ENCODE results near the gene OLIG2. TPM values are rescaled to one million over a fixed set of nuclear protein-coding genes. Genes with fewer than 3 reads are reported as not detected.

The OLIG2 gene
- total RNA-seq, 3 donors from 2014 or later (not counting 1 experiment from before 2014, with no cell fraction given) = not detected

- Histone ChIP-seq H3K36me3 (ENCODE audit: control insufficient read depth, insufficient read depth, low read length) (no peaks in the 10 kb centered on the region), H3K27ac (ENCODE audit: low read length) (no peak overlapping the region), H3K4me3 (ENCODE audit: low read length) (no peak overlapping the region), H3K9me3 (ENCODE audit: control insufficient read depth, insufficient read depth, low read length) (no peaks in the 10 kb centered on the region), H3K4me1 (ENCODE audit: control insufficient read depth, insufficient read depth, low read length) (peaks cover 74% of the 10 kb centered on the region), H3K27me3 (ENCODE audit: control insufficient read depth, insufficient read depth, low read length) (peaks cover 87% of the 10 kb centered on the region)
- TF ChIP-seq CTCF (IDR thresholded peaks at IDR 0.05) = no peak
- intact Hi-C loops (cut with micrococcal nuclease) = loop anchor here (10.0 kb wide), 1 partner anchor 102 kb away; no protein-coding TSS in a partner anchor
- no peak for ATAC-seq
- Mint-ChIP-seq H3K27ac (peak overlapping the region in 1 of 2 donors; percentile 84), H3K4me1 (peaks cover 53 to 70% of the 10 kb centered on the region in 2 donors), H3K27me3 (ENCODE audit: low read depth in 2 of 2) (peaks cover 63 to 77% of the 10 kb centered on the region in 2 donors), H3K9me3 (no peaks in the 10 kb centered on the region), H3K4me3 (peak overlapping the region; percentile 68), H3K36me3 (peaks cover 6% of the 10 kb centered on the region)
- no peak for DNase-seq
- WGBS (ENCODE audit: insufficient coverage) = 4% methylated on average over 52 of the region's 52 CpGs
Measured at GRCh38 chr21:33022828-33023573, 2.7 kb upstream of the OLIG2 start.

GRCh38 chr21:33023574-33024200, 2.0 kb upstream of the OLIG2 start:
- H3K27ac ChIP-seq (ENCODE audit: low read length) = no peak overlapping the region
- ATAC-seq (no peak), DNase-seq (no peak)
- TF ChIP-seq CTCF (IDR thresholded peaks at IDR 0.05) = no peak
- peak overlapping the region; percentile 11 to 72 for H3K27ac Mint-ChIP-seq
- peaks cover 57 to 71% of the 10 kb centered on the region in 2 donors for H3K4me1 Mint-ChIP-seq
- H3K9me3 Mint-ChIP-seq = no peaks in the 10 kb centered on the region
- H3K27me3 ChIP-seq (ENCODE audit: control insufficient read depth, insufficient read depth, low read length) = peaks cover 89% of the 10 kb centered on the region
- H3K4me1 ChIP-seq (ENCODE audit: control insufficient read depth, insufficient read depth, low read length) = peaks cover 80% of the 10 kb centered on the region
- WGBS (ENCODE audit: insufficient coverage) = 5% methylated on average over 49 of the region's 49 CpGs
- H3K4me3 ChIP-seq (ENCODE audit: low read length) = no peak overlapping the region
- no peaks in the 10 kb centered on the region for H3K9me3 ChIP-seq (ENCODE audit: control insufficient read depth, insufficient read depth, low read length)
- intact Hi-C loops (cut with micrococcal nuclease) = loop anchor here (10.0 kb wide), 1 partner anchor 101 kb away; no protein-coding TSS in a partner anchor
- no peaks in the 10 kb centered on the region for H3K36me3 ChIP-seq (ENCODE audit: control insufficient read depth, insufficient read depth, low read length)
- peaks cover 63 to 74% of the 10 kb centered on the region in 2 donors for H3K27me3 Mint-ChIP-seq (ENCODE audit: low read depth in 2 of 2)
- peak overlapping the region; percentile 79 for H3K4me3 Mint-ChIP-seq
- H3K36me3 Mint-ChIP-seq = peaks cover 6% of the 10 kb centered on the region

GRCh38 chr21:33024201-33025103, 1.3 kb upstream of the OLIG2 start:
- Mint-ChIP-seq H3K27ac (peak overlapping the region; percentile 11 to 72), H3K4me3 (peak overlapping the region; percentile 79), H3K36me3 (peaks cover 6% of the 10 kb centered on the region), H3K4me1 (peaks cover 57 to 71% of the 10 kb centered on the region in 2 donors), H3K9me3 (no peaks in the 10 kb centered on the region), H3K27me3 (ENCODE audit: low read depth in 2 of 2) (peaks cover 63 to 73% of the 10 kb centered on the region in 2 donors)
- H3K27ac ChIP-seq (ENCODE audit: low read length) = no peak overlapping the region
- TF ChIP-seq CTCF (IDR thresholded peaks at IDR 0.05) = no peak
- H3K4me3 ChIP-seq (ENCODE audit: low read length) = no peak overlapping the region
- intact Hi-C loops (cut with micrococcal nuclease) = loop anchor here (10.0 kb wide), 1 partner anchor 100 kb away; no protein-coding TSS in a partner anchor
- ATAC-seq (peak in 1 of 3 donors; percentile 45), DNase-seq (peak in 1 of 2 donors; percentile 34)
- peaks cover 2% of the 10 kb centered on the region for H3K9me3 ChIP-seq (ENCODE audit: control insufficient read depth, insufficient read depth, low read length)
- peaks cover 91% of the 10 kb centered on the region for H3K27me3 ChIP-seq (ENCODE audit: control insufficient read depth, insufficient read depth, low read length)
- H3K4me1 ChIP-seq (ENCODE audit: control insufficient read depth, insufficient read depth, low read length) = peaks cover 81% of the 10 kb centered on the region
- 15% methylated on average over 38 of the region's 40 CpGs for WGBS (ENCODE audit: insufficient coverage)
- no peaks in the 10 kb centered on the region for H3K36me3 ChIP-seq (ENCODE audit: control insufficient read depth, insufficient read depth, low read length)

Data from natural killer cell (primary cell).